ENCODE measurements around the gene DENND1C.
A peak's percentile ranks its signal among the peaks of the same experiment; 100 is the strongest.

The DENND1C gene

GRCh38 chr19:6476155-6476895 is 5.3 kb downstream of the DENND1C start:
- DNase-seq = peak; percentile 82

DNA sequence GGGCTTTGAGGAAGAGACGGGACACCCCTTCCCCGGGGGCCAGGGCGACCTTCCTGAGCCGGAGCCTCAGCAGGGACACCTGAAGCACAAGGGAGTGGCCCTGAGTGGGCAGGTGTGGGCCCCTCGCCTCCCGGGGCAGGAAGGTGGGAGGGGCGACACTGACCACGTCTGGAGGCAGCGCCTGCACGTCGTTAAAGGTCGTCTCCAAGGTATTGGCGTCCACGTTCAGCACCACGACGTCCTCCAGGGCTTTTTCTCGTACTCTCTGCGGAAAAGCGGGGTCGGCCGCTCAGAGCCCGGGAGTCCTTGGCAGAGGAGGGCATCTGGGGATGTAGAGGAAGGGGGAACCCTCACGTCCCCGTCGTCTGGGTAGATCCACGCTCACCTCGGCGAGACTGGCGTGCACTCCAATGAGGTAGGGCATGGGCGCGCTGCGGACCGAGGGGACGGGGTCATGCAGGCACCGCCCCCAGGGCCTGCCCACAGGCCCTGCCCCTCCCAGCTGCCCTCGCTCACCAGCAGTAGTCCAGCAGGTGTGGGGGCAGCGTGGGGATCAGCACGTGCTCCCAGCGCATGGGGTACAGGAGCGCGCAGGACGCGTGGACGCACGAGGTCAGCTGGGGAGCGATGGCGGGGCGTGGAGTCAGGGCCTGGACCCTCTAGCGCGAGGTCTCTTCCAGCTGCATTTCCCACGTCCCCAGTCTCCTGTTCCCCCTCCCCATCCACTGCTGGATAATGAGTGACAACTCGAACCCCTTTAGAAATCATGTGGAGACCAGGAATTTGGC is 6.1 kb downstream of the DENND1C start:
- no peak for DNase-seq

DNA sequence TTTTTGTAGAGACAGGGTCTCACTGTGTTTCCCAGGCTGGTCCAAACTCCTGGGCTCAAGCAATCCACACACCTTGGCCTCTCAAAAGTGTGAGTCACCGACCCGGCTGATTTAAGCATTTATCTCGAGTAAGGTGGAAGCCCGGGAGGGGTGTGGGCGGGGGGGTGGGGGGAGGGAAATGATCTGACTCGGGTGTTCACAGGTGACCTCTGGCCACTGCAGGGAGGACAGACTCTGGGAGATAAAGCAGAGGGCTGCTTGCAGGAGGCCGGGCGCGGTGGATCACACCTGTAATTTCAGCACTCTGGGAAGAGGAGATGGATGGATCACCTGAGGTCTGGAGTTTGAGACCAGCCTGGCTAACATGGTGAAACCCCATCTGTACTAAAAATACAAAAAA is 7.9 kb downstream of the DENND1C start:
- DNase-seq = no peak

- no peak for DNase-seq
Observed at GRCh38 chr19:6472713-6473112, 8.9 kb downstream of the DENND1C start.

DNA sequence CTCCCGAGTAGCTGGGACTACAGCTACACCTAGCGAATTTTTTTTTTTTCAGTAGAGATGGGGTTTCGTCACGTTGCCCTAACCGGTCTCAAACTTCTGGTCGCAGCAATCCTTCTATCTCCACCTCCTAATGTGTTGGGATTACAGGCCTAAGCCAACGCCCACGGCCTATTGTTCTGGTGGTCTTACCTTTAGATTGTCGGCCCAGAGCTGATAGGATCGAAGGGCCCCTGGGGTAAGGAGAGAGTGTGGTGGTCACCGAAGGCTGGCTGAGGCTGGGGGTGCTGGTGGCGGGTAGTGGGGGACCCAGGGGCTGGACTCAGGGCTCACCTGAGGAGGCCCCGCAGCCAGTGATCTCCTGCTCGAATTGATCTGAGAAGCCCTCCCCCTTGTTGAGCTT is 10.5 kb downstream of the DENND1C start:
- no peak for DNase-seq

- DNase-seq = no peak
Observed at GRCh38 chr19:6470173-6470572, 11.4 kb downstream of the DENND1C start.

GRCh38 chr19:6467384-6467783 is 14.2 kb downstream of the DENND1C start:
- DNase-seq = no peak

GRCh38 chr19:6466526-6467248 is 14.9 kb downstream of the DENND1C start:
- DNase-seq = no peak

GRCh38 chr19:6465663-6466062 is 15.9 kb downstream of the DENND1C start:
- no peak for DNase-seq

GRCh38 chr19:6465006-6465405 is 16.6 kb downstream of the DENND1C start:
- DNase-seq = no peak

- peak; percentile 82 for DNase-seq
Observed at GRCh38 chr19:6464070-6464873, 17.3 kb downstream of the DENND1C start, which contains the start of gene CRB3. TSS of gene CRB3 (plus strand) at chr19:6464271. CDS start at chr19:6464702, 431 bp downstream.

GRCh38 chr19:6460099-6460884 is 21.3 kb downstream of the DENND1C start:
- DNase-seq = peak; percentile 95

GRCh38 chr19:6459262-6460098 is 22.1 kb downstream of the DENND1C start, which contains the start of gene SLC25A23:
TSS of gene SLC25A23 (minus strand) at chr19:6459792. CDS start at chr19:6459628, 164 bp downstream.
- peak; percentile 6 for DNase-seq

GRCh38 chr19:6458695-6459261 is 22.8 kb downstream of the DENND1C start:
- DNase-seq = no peak

DNA sequence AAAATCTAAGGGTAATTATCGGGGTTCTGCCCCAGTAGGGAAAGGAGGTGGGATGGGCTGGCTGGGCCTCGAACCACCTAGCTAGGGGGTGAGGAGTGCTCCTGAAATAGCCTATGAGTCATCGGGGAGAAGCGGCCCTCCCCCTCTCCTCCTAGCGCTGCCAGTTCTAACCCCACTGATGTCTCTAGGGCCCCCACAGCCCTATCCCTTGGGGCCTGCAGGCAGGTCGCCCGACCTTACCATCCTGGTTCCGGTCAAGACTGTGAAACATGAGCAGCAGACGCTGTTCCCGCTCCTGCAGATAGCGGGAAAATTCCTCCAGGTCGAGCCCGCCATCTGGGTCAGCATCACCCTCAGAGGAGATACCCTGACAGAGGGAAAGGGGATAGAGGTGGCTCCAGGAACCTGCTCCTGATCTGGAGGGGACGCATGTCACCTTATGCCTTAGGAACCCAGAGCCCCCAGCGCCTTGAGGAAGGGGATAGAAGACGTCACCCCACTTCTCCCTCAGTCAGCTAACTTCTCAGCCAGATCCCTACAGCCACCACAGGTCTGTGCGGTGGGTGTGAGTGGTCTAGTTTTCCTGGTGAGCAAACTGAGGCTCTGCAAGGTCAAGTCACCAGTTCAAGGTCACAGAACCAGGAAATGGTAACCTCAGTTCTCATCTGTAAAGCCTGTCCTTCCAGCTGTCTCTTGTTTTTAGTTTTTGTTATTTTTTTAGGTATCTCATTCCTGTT is 23.5 kb downstream of the DENND1C start:
- DNase-seq = no peak

DNA sequence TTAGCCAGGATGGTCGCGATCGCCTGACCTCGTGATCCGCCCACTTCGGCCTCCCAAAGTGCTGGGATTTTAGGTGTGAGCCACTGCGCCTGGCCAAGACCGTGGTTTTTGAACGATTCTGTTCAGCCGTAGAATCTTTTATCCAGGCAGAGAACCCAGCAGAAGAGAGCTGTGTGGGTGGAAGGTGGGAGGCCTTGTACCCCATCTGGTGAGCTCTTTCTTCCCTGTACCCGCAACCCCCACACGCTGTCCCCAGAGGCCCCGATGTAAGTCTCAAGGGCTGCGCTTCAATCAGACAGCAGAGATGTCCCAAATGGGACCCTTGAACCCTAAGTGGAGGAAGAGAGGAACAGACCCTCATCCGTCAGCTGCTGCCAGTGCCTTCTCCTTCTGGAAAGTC is 25.7 kb downstream of the DENND1C start:
- DNase-seq = no peak

DNA sequence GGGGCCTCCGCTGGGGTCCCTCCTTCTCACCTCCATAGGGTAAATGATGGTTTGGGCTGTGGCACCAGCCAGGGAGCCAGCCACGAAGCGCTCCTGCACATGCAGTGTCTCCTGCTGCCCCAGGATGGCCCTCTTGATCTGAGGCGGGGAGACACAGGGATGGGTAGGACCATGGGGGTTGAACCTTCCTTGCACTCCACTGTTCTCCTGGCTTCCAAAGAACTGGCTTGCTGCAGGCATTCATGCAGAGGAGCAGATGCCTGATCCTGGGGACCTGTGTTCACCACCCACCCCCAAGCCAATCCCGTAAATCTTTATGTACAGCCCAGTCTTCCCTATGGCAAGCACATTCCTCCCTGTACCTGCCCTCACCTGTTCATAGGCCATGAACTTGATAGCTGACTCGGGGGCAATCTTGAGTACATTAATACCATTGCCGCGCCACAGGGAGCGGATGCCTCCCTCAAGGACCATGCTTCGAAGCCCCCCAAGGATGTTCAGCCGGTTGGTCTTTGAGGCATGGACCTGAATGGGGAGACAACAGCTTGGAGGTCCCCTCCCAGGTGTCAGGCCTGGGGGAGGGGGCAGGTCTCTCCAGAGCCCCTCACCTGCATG is 27.5 kb downstream of the DENND1C start:
- DNase-seq = no peak

GRCh38 chr19:6452899-6453298 is 28.7 kb downstream of the DENND1C start:
- no peak for DNase-seq

GRCh38 chr19:6452223-6452614 is 29.4 kb downstream of the DENND1C start:
- no peak for DNase-seq
